BLaER1 treated with 17β-estradiol and CSF1 and Interleukin-3, amounts not matched to agents 10 nM and 100 nM (cell line): ENCODE data around the gene MZB1.

Source experiments
- H3K27ac ChIP-seq, 11 experiments: shearing (Covaris generic); formaldehyde crosslinking; 2 replicates each; pipeline ENCODE4 v1.8.1; 2022
- H3K27me3 ChIP-seq, 11 experiments: shearing (Covaris generic); formaldehyde crosslinking; 2 replicates each; pipeline ENCODE4 v1.8.1; 2022
- H3K36me3 ChIP-seq, 11 experiments: shearing (Covaris generic); formaldehyde crosslinking; 2 replicates each; pipeline ENCODE4 v1.8.1; 2022
- H3K4me1 ChIP-seq, 10 experiments: shearing (Covaris generic); formaldehyde crosslinking; 2 replicates each; pipeline ENCODE4 v1.8.1; 2022
- H3K4me2 ChIP-seq, 11 experiments: shearing (Covaris generic); formaldehyde crosslinking; 2 replicates each; pipeline ENCODE4 v1.8.1; 2022
- H3K4me3 ChIP-seq, 10 experiments: shearing (Covaris generic); formaldehyde crosslinking; 2 replicates each; pipeline ENCODE4 v1.8.1; 2022
- H3K9ac ChIP-seq, 11 experiments: shearing (Covaris generic); formaldehyde crosslinking; 2 replicates each; pipeline ENCODE4 v1.8.1; 2022
- H3K9me3 ChIP-seq, 11 experiments: shearing (Covaris generic); formaldehyde crosslinking; replicated peaks in 1 of 11; 2 replicates each; pipeline ENCODE4 v1.8.1; 2022
- H4K20me1 ChIP-seq, 11 experiments: shearing (Covaris generic); formaldehyde crosslinking; 2 replicates each; pipeline ENCODE4 v1.8.1; 2022
- Cebpa-rat ChIP-seq, 11 experiments: shearing (Covaris generic); IDR thresholded peaks; 2 replicates each; pipeline ENCODE4 v1.8.1; 2022

MZB1 gene

GRCh38 chr5:139406963-139407362 lies 17.2 kb upstream of the MZB1 start:
- H3K4me2 ChIP-seq, result peak overlapping the region in 8 of 11 experiments; percentile 30 to 55 (median 44); a peak in 9 of 22 replicates
- H3K9ac ChIP-seq, result no peak overlapping the region
- H4K20me1 ChIP-seq, result no peaks in the 10 kb centered on the region
- H3K27ac ChIP-seq, result no peak overlapping the region
- H3K27me3 ChIP-seq, result no peaks in the 10 kb centered on the region
- no peaks in the 10 kb centered on the region for H3K36me3 ChIP-seq
- TF ChIP-seq Cebpa-rat (IDR thresholded peaks at IDR 0.05), result no peak
- peaks cover 22 to 83% (median 41%) of the 10 kb centered on the region in 10 experiments for H3K4me1 ChIP-seq
- H3K4me3 ChIP-seq, result no peak overlapping the region
- H3K9me3 ChIP-seq, result no peaks in the 10 kb centered on the region

- no peaks in the 10 kb centered on the region for H4K20me1 ChIP-seq
- H3K36me3 ChIP-seq, result 0 out of 22 replicates have a peak, but pooled peaks cover 0 to 3% (median 0%) of the 10 kb centered on the region in 11 experiments
- H3K4me2 ChIP-seq, result peak overlapping the region; percentile 74 to 96 (median 90)
- H3K27me3 ChIP-seq, result no peaks in the 10 kb centered on the region
- no peak for TF ChIP-seq Cebpa-rat (IDR thresholded peaks at IDR 0.05)
- peak overlapping the region; percentile 67 to 81 (median 76) for H3K9ac ChIP-seq
- H3K4me3 ChIP-seq, result peak overlapping the region; percentile 51 to 72 (median 61); a peak in 19 of 20 replicates
- H3K27ac ChIP-seq, result peak overlapping the region; percentile 62 to 85 (median 82)
- no peaks in the 10 kb centered on the region for H3K9me3 ChIP-seq
- peaks cover 22 to 75% (median 44%) of the 10 kb centered on the region in 10 experiments for H3K4me1 ChIP-seq
Measured at GRCh38 chr5:139404484-139404840, 14.7 kb upstream of the MZB1 start.

- Histone ChIP-seq H3K4me2 (peak within 1 kb of the TSS; percentile 87 to 99 (median 91)), H3K4me1 (peaks cover 22 to 76% (median 49%) of the 10 kb centered on the region in 10 experiments), H3K9ac (peak within 1 kb of the TSS; percentile 67 to 81 (median 76)), H3K27ac (peak within 1 kb of the TSS; percentile 62 to 85 (median 82)), H3K36me3 (0 out of 22 replicates have a peak, but pooled peaks cover 0 to 3% (median 0%) of the 10 kb centered on the region in 11 experiments), H3K4me3 (peak within 1 kb of the TSS; percentile 51 to 72 (median 61)), H3K9me3 (no peaks in the 10 kb centered on the region), H4K20me1 (no peaks in the 10 kb centered on the region), H3K27me3 (no peaks in the 10 kb centered on the region)
- no peak for TF ChIP-seq Cebpa-rat (IDR thresholded peaks at IDR 0.05)
Measured at GRCh38 chr5:139403787-139404483, 14.2 kb upstream of the MZB1 start, which contains the start of gene SPATA24. Gene SPATA24 (minus strand): TSS chr5:139404089. CDS start chr5:139404060, 29 bp downstream.

- peaks cover 22 to 71% (median 48%) of the 10 kb centered on the region in 10 experiments for H3K4me1 ChIP-seq
- no peak for TF ChIP-seq Cebpa-rat (IDR thresholded peaks at IDR 0.05)
- 0 out of 22 replicates have a peak, but pooled peaks cover 0 to 3% (median 0%) of the 10 kb centered on the region in 11 experiments for H3K36me3 ChIP-seq
Measured at GRCh38 chr5:139403418-139403786, 13.7 kb upstream of the MZB1 start.

GRCh38 chr5:139402561-139403158 lies 12.9 kb upstream of the MZB1 start:
- Histone ChIP-seq H3K4me3 (peak overlapping the region in 5 of 10 experiments; percentile 51 to 67 (median 61); a peak in 9 of 20 replicates), H3K4me2 (peak overlapping the region; percentile 79 to 99 (median 91)), H3K4me1 (peaks cover 28 to 69% (median 47%) of the 10 kb centered on the region in 10 experiments), H3K9me3 (no peaks in the 10 kb centered on the region), H3K27ac (peak overlapping the region in 9 of 11 experiments; percentile 62 to 85 (median 81); a peak in 12 of 22 replicates), H3K36me3 (peaks cover 0 to 3% (median 0%) of the 10 kb centered on the region in 11 experiments; a peak in 1 of 22 replicates), H3K27me3 (no peaks in the 10 kb centered on the region), H4K20me1 (no peaks in the 10 kb centered on the region; a peak in 1 of 22 replicates), H3K9ac (peak overlapping the region in 9 of 11 experiments; percentile 68 to 81 (median 76); a peak in 10 of 22 replicates)
- TF ChIP-seq Cebpa-rat (IDR thresholded peaks at IDR 0.05), result no peak

More at GRCh38 chr5:139403418-139403786, 13.7 kb upstream of the MZB1 start:
- no peaks in the 10 kb centered on the region for H3K27me3 ChIP-seq
- H3K9me3 ChIP-seq, result no peaks in the 10 kb centered on the region
- no peaks in the 10 kb centered on the region for H4K20me1 ChIP-seq
- H3K27ac ChIP-seq, result peak overlapping the region; percentile 62 to 85 (median 82)
- H3K4me3 ChIP-seq, result peak overlapping the region; percentile 51 to 72 (median 61)
- H3K4me2 ChIP-seq, result peak overlapping the region; percentile 79 to 99 (median 91)
- peak overlapping the region; percentile 67 to 81 (median 76) for H3K9ac ChIP-seq

- Histone ChIP-seq H3K36me3 (peaks cover 0 to 7% (median 5%) of the 10 kb centered on the region in 11 experiments; a peak in 9 of 22 replicates), H4K20me1 (peaks cover 0 to 8% (median 5%) of the 10 kb centered on the region in 11 experiments; a peak in 11 of 22 replicates), H3K27me3 (no peaks in the 10 kb centered on the region), H3K4me1 (peaks cover 37 to 68% (median 52%) of the 10 kb centered on the region in 10 experiments), H3K27ac (no peak overlapping the region), H3K9me3 (no peaks in the 10 kb centered on the region), H3K4me2 (no peak overlapping the region), H3K4me3 (no peak overlapping the region), H3K9ac (no peak overlapping the region)
- no peak for TF ChIP-seq Cebpa-rat (IDR thresholded peaks at IDR 0.05)
Measured at GRCh38 chr5:139401546-139401945, 11.8 kb upstream of the MZB1 start.

- Histone ChIP-seq H3K4me3 (no peak overlapping the region), H3K36me3 (peaks cover 0 to 27% (median 21%) of the 10 kb centered on the region in 11 experiments; a peak in 15 of 22 replicates), H3K27me3 (no peaks in the 10 kb centered on the region), H4K20me1 (peaks cover 0 to 27% (median 24%) of the 10 kb centered on the region in 11 experiments; a peak in 18 of 22 replicates), H3K27ac (peak overlapping the region in 2 of 11 experiments; percentile 17 to 40; a peak in 2 of 22 replicates), H3K4me2 (peak overlapping the region in 5 of 11 experiments; percentile 5 to 35 (median 21); a peak in 6 of 22 replicates), H3K4me1 (peaks cover 52 to 70% (median 63%) of the 10 kb centered on the region in 10 experiments), H3K9me3 (no peaks in the 10 kb centered on the region), H3K9ac (no peak overlapping the region; a peak in 1 of 22 replicates)
- no peak for TF ChIP-seq Cebpa-rat (IDR thresholded peaks at IDR 0.05)
Measured at GRCh38 chr5:139399501-139400121, 9.9 kb upstream of the MZB1 start.

GRCh38 chr5:139397921-139398320 lies 8.2 kb upstream of the MZB1 start:
- Histone ChIP-seq H3K4me3 (no peak overlapping the region), H3K27ac (0 out of 22 replicates have a peak overlapping the region, but pooled peaks of 1 of the 11 experiments have one; percentile 20), H3K9me3 (no peaks in the 10 kb centered on the region), H4K20me1 (peaks cover 0 to 31% (median 28%) of the 10 kb centered on the region in 11 experiments; a peak in 18 of 22 replicates), H3K9ac (no peak overlapping the region), H3K4me2 (peak overlapping the region in 10 of 11 experiments; percentile 15 to 99 (median 93); a peak in 11 of 22 replicates), H3K4me1 (peaks cover 45 to 72% (median 58%) of the 10 kb centered on the region in 10 experiments), H3K36me3 (peaks cover 0 to 28% (median 23%) of the 10 kb centered on the region in 11 experiments; a peak in 15 of 22 replicates), H3K27me3 (no peaks in the 10 kb centered on the region)
- no peak for TF ChIP-seq Cebpa-rat (IDR thresholded peaks at IDR 0.05)
